HG03045 (cell line): Measurements from ENCODE around the gene S100PBP.

Experiments
- ATAC-seq: cut with Tn5 transposase; IDR thresholded peaks from one replicate; pipeline ENCODE4 v1.9.1; 2021; ENCODE audit warnings: mild to moderate bottlenecking, moderate library complexity; ENCODE audit not compliant: unreplicated experiment

The S100PBP gene

DNA sequence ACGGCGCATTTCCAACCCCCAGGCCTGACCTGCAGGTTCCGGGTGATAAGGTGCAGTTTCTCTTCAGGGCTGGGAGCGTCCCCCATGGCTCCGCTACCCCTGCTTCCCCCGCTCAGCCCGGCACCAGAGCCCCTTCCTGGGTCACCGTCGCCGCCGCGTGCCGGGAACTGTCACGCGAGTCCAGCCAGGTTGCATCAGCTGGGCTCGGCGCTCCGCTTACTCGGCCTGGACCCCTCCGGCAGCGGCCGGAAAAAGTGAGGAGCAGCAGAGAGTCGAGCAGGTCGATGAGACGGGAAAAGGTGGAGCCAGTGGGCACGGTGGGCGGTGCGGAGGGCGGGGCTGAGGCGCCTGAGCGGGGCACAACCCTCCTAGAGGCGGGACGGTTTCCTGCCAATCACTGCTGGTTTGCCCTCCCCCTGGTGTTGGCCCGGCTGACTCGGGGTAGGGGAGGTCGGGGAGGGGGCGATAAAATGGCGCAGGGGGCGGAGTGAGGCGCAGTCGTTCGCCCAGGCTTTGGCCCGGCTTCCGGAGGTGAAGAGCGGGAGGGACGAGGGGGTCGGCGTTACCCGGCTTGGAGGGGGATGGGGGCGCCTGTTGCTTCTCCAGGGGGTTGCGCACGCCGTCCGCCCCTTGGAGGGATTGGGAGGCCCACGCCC lies at the start of gene S100PBP, which contains the start of gene YARS1:
TSS of gene S100PBP (plus strand) at position 495 of the 656 bp plus-strand sequence. CDS start 8,447 bp downstream, outside the sequence.
TSS of gene YARS1 (minus strand) at position 200 of the 656 bp plus-strand sequence. CDS start at position 86, 114 bp downstream.
- ATAC-seq = peak; percentile 86

DNA sequence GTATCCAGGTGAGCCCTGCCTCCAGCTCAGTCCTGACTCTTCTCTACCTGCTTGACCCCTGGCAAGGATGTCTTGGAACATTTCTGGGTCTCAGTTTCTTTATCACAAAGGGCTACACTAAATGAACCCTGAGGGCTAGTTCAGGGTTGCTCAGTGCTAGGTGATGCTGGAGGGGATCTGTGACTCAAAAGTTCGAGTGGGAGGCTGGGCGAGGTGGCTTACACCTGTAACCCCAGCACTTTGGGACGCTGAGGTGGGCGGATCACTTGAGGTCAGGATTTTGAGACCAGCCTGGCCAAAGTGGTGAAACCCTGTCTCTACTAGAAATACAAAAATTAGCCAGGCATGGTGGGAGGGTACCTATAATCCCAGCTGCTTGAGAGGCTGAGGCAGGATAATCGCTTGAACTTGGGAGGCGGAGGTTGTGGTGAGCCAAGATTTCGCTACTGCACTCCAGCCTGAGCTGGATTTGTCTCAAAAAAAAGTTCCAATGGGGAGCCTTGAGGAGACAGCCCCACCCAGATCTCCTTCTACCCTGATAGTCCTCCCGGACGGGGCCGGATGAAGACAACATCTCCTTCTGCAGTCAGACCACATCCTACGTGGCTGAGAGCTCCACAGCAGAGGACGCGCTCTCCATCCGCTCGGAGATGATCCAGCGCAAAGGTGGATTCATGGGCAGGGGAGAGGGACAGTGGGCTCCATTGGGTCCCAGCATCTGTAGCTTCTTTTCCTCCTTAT lies 49.2 kb upstream of the S100PBP start:
- no peak for ATAC-seq

- no peak for ATAC-seq
Observed at GRCh38 chr1:32769524-32770220, 47.8 kb upstream of the S100PBP start.

DNA sequence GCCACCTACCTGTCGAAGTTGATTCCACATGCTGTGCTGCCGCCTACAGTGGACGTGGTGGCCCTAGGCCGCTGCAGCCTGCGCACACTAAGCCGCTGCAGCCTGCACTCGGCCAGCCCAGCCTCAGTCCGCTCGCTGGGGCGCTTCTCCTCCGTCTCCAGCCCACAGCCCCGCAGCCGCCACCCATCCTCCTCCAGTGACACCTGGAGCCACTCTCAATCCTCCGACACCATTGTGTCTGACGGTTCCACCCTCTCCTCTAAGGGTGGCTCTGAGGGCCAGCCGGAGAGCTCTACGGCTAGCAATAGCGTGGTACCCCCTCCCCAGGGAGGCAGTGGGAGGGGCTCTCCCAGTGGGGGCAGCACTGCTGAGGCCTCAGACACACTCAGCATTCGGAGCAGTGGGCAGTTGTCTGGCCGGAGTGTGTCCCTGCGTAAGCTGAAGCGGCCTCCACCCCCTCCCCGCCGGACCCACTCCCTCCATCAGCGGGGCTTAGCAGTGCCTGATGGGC lies 47.2 kb upstream of the S100PBP start:
- no peak for ATAC-seq

GRCh38 chr1:32770741-32771548 lies 46.5 kb upstream of the S100PBP start:
- ATAC-seq = no peak

GRCh38 chr1:32771561-32772280 lies 45.7 kb upstream of the S100PBP start:
- no peak for ATAC-seq

- ATAC-seq = no peak
Observed at GRCh38 chr1:32772281-32773017, 45.0 kb upstream of the S100PBP start.

GRCh38 chr1:32773018-32773763 lies 44.3 kb upstream of the S100PBP start:
- no peak for ATAC-seq

DNA sequence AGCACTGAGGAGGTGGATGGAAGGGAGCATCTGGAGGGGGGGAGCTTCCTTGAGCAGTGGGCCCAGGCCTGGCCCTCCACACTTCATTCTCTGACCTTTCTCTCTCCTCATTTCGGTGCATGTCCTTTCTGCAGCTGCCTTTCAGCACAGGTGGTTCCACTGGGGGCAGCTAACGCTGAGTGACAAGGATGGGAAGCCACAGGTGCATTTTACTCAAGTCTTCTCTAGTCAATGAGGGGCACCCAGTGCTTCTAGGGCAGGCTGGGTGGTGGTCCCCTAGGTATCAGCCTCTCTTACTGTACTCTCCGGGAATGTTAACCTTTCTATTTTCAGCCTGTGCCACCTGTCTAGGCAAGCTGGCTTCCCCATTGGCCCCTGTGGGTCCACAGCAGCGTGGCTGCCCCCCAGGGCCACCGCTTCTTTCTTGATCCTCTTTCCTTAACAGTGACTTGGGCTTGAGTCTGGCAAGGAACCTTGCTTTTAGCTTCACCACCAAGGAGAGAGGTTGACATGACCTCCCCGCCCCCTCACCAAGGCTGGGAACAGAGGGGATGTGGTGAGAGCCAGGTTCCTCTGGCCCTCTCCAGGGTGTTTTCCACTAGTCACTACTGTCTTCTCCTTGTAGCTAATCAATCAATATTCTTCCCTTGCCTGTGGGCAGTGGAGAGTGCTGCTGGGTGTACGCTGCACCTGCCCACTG lies 43.5 kb upstream of the S100PBP start:
- no peak for ATAC-seq

- ATAC-seq = no peak
Observed at GRCh38 chr1:32774464-32774808, 43.0 kb upstream of the S100PBP start.

DNA sequence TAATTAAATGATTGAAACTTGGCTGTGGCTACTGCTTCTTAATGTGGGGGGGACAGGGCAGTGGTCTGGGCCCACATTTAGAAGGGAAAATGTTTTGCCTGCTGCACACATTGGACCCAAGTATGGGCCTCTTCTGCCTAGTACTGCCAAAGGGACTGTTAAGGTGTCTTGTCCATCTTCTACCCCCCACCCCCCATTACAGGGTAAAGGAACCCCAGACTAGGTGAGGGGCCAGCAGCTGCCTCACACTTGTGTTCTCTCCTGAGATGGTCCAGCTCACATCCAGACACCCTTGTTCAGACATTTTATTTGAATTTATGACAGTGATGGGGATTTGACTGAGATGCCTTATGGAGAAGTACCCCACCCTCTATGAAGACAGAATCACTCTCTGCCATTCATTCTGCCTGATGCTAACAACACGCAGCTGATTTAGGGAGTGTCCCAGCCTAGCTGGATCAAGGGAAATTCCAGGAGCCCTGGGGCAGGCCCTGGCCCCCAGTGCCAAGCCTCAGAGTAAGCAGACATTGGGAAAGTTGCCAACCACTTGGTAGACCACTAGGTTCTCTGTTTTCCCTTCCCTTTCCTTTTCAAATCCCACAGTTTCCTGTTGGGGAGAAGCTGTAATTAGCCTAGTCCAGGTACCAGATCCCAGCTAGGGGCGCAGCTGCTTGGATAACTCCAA lies 42.4 kb upstream of the S100PBP start:
- no peak for ATAC-seq

DNA sequence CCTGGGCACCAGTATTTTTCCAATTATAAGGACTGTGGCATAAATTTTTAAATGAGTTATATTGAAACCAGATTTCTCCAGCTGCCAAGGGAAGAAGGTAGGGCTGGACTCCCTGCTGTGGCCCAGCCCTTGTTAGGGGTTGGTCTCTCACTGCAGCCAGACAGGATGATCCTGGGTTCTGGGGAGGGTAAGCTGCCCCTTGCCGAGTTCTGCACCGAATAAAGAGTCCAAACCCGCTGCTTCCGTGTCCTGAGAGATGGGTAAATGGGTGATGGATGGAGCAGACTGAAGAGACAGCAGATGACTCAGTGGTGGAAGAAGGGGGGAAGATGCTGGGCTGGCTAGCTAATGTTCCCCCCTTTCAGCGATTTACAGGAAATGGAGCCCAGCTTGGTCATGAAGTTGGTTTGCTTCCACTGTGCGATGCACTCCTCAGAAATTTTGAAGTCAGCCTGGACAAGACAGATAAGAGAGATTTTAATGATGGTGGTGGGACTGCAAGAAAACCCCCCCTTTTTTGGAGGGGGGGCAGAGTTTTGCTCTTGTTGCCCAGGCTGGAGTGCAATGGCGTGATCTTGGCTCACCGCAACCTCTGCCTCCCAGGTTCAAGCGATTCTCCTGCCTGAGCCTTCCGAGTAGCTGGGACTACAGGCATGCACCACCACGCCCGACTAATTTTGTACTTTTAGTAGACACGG lies 41.7 kb upstream of the S100PBP start:
- ATAC-seq = no peak

- no peak for ATAC-seq
Observed at GRCh38 chr1:32779242-32779641, 38.2 kb upstream of the S100PBP start.

- ATAC-seq = no peak
Observed at GRCh38 chr1:32780005-32780404, 37.4 kb upstream of the S100PBP start.

- ATAC-seq = no peak
Observed at GRCh38 chr1:32780628-32781234, 36.7 kb upstream of the S100PBP start.

GRCh38 chr1:32782086-32782485 lies 35.4 kb upstream of the S100PBP start:
- ATAC-seq = no peak

GRCh38 chr1:32783851-32784250 lies 33.6 kb upstream of the S100PBP start:
- ATAC-seq = no peak
